Uterus (tissue), 4 donors: Measurements from ENCODE around the gene PCBP2. TPM values are rescaled to one million over a fixed set of nuclear protein-coding genes. Genes with fewer than 3 reads are reported as not detected.

Source experiments
- DNase-seq, 2 donors: peaks; one replicate each; pipeline ENCODE4 v3.0.0-alpha.2; 2019 to 2020
- H3K27ac ChIP-seq, 2 donors: fragments of 200-600 bp; sonication (generic); 1 replicate in 1 of 2; 2 replicates in 1 of 2; pipeline ENCODE4 v1.5.1; 2016 to 2018
- H3K27me3 ChIP-seq, 2 donors: fragments of 200-600 bp; sonication (generic); one replicate each; pipeline ENCODE4 v1.5.1; 2018 to 2019; ENCODE audit warnings: control low read depth in 1 of 2
- H3K36me3 ChIP-seq, 2 donors: fragments of 200-600 bp; sonication (generic); one replicate each; pipeline ENCODE4 v1.5.1; 2019; ENCODE audit warnings: control low read depth in 1 of 2
- H3K4me1 ChIP-seq, 2 donors: fragments of 200-600 bp; sonication (generic); one replicate each; pipeline ENCODE4 v1.5.1; 2018 to 2019; ENCODE audit warnings: control low read depth in 1 of 2
- H3K4me3 ChIP-seq, 2 donors: fragments of 200-600 bp; sonication (generic); 1 replicate in 1 of 2; 2 replicates in 1 of 2; pipeline ENCODE4 v1.5.1; 2018 to 2019; ENCODE audit warnings: mild to moderate bottlenecking in 1 of 2
- H3K9me3 ChIP-seq, 2 donors: fragments of 200-600 bp; sonication (generic); one replicate each; pipeline ENCODE4 v1.5.1; 2019; ENCODE audit warnings: control low read depth in 1 of 2
- CTCF ChIP-seq, 4 experiments: fragments of 200-600 bp in 2 of 4; fragments of 450-650 bp in 2 of 4; sonication (generic) in 2 of 4; IDR thresholded peaks; one replicate each; pipeline ENCODE4 v1.5.1; 2016 to 2019; ENCODE audit warnings: antibody characterized with exemption in 4 of 4, mild to moderate bottlenecking in 2 of 4, moderate library complexity in 1 of 4
- POLR2A ChIP-seq, 2 donors: fragments of 450-650 bp; IDR thresholded peaks; one replicate each; pipeline ENCODE4 v1.6.1; 2016; ENCODE audit warnings: antibody characterized with exemption in 2 of 2, mild to moderate bottlenecking in 1 of 2, moderate library complexity in 1 of 2
- intact Hi-C: fragments of 100-400 bp; cut with DNase I; formaldehyde crosslinking; loops from one replicate; pipeline ENCODE4 v1.15.1; 2023; ENCODE audit warnings: low total_unique reads
- total RNA-seq, 4 donors: library from RNA; depleted of rRNA in 3 of 4; stranded (reverse); fragments of >200 nt in 3 of 4; gene quantifications; one replicate each; pipeline versions ENCODE4 v1.1.0 to v1.2.4, GENCODE V29; 2014 to 2023
- donor health status: DM: yes; HTN: yes; CAD: no.

PCBP2 gene
- total RNA-seq, 4 donors from 2014 or later: 364 to 929 (median 383) TPM

DNA sequence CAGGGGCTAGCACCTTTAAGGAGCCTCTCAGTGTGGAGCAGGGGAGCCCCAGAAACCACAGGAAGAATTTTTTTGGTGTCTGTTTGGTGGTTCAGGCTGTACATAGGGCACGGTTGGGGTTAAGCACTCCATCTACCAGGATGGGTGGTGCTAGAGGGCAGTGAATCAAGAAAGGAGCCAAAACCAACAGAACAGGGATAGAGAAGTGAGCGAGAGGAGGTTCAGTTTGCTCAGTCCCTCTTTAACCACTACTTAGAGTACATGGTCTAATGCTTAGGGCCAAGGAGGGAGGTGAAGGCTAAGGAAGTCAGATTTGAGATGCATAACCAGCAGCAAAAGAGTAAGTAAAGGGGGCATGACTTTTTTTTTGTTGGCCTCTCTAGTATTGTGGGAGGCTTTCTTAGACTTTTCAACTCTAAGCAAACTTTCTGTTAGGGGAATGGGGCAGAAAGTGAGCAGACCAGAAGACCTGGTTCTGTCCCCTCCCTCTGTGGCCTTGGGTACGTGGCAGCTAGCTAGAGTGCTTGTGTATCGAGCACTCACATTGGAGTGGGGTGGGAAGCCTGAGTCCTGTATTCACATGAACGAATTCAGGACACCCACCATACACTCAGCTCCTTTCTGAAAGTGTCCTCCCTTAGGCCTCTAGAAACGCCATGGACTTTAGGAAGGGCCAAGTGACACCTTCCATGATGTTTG lies 62.0 kb downstream of the PCBP2 start:
- H3K36me3 ChIP-seq: no peaks in the 10 kb centered on the region

DNA sequence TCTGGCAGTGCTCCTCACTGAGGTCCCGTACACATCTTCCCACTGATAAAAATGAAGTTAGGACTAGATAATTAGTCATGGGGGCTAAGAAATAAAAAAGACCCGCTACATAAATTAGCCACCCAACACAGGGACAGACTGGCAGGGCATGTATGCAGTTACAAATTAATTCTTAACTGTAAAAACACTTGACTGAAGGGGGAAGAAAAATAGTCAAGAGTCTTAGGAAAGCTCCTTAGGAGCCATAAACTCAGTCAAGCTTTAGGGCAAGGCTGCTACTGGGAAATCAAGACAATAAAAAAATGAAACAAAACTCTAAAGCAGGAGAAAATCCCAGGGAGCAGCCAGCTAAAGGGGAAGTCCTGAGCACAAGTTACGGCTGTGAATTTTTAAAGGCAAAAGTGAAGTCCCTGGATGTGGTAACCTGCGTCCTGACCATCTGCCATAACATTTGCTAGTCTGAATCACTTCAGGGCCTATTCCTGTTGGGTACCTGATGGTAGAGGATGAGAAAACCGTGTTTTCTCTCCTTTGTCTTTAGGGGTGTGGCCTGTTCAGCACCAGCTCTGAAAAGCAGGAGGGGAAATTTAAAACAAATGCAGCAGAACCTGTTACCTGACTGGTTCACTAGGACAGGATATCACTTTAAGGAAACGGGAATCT lies 62.9 kb downstream of the PCBP2 start:
- Histone ChIP-seq H3K9me3 (no peaks in the 10 kb centered on the region), H3K36me3 (no peaks in the 10 kb centered on the region), H3K27ac (no peak overlapping the region), H3K4me3 (no peak overlapping the region), H3K4me1 (no peaks in the 10 kb centered on the region), H3K27me3 (no peaks in the 10 kb centered on the region)
- TF ChIP-seq POLR2A (IDR thresholded peaks at IDR 0.05) (no peak), CTCF (IDR thresholded peaks at IDR 0.05) (no peak)
- no peak for DNase-seq
- intact Hi-C loops: no loop called here

More for the DNA sequence above, 62.0 kb downstream of the PCBP2 start:
- intact Hi-C loops: no loop called here
- no peaks in the 10 kb centered on the region for H3K9me3 ChIP-seq
- TF ChIP-seq CTCF (IDR thresholded peaks at IDR 0.05) (no peak), POLR2A (IDR thresholded peaks at IDR 0.05) (no peak)
- no peaks in the 10 kb centered on the region for H3K27me3 ChIP-seq
- no peak for DNase-seq
- H3K4me3 ChIP-seq: no peak overlapping the region
- H3K27ac ChIP-seq: no peak overlapping the region
- no peaks in the 10 kb centered on the region for H3K4me1 ChIP-seq

DNA sequence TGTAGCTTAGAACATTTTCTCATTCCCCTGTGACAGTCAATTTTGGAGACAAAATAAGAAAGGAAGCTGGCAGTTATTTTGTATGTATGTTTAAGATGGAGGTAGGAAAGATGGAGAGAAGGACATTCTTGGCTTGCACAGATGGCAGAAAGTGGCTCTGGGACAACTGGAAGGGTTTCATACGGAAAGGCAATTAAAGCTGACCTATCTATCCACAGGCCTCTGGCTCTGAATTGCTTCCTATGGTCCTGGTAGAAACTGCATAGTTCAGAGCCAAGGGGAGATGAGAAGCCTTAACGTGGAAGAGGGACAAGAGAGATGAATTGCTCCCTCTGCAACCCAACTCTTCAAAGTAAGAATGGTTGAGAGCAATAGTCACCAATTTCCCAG lies 63.4 kb downstream of the PCBP2 start:
- TF ChIP-seq CTCF (IDR thresholded peaks at IDR 0.05) (no peak), POLR2A (IDR thresholded peaks at IDR 0.05) (no peak)
- Histone ChIP-seq H3K36me3 (no peaks in the 10 kb centered on the region), H3K9me3 (no peaks in the 10 kb centered on the region), H3K4me3 (no peak overlapping the region), H3K27me3 (no peaks in the 10 kb centered on the region), H3K4me1 (no peaks in the 10 kb centered on the region), H3K27ac (no peak overlapping the region)
- intact Hi-C loops: no loop called here
- no peak for DNase-seq

- H3K27me3 ChIP-seq: no peaks in the 10 kb centered on the region
- H3K27ac ChIP-seq: no peak overlapping the region
- H3K36me3 ChIP-seq: no peaks in the 10 kb centered on the region
- TF ChIP-seq CTCF (IDR thresholded peaks at IDR 0.05): no peak
- TF ChIP-seq POLR2A (IDR thresholded peaks at IDR 0.05): no peak
- intact Hi-C loops: no loop called here
- DNase-seq: no peak
- no peaks in the 10 kb centered on the region for H3K4me1 ChIP-seq
- no peaks in the 10 kb centered on the region for H3K9me3 ChIP-seq
- H3K4me3 ChIP-seq: no peak overlapping the region
Observed at GRCh38 chr12:53516758-53517455, 65.0 kb downstream of the PCBP2 start.

DNA sequence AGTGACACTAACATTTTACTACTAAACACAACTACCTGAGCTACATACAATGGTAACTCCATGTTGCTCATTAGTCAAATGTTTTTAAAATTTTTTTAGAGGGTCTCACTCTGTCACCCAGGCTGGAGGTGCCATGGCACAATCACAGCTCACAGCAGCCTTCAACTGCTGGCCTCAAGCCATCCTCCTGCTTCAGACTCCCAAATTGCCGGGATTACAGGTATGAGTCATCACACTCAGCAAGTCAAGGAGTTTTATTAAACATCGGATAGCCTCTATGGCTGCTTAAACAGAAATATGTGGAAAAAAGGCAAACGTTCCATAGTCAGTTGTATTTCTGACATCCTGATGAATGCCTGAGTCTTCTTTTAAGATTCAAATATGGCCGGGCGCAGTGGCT lies 66.5 kb downstream of the PCBP2 start:
- Histone ChIP-seq H3K4me1 (no peaks in the 10 kb centered on the region), H3K27ac (no peak overlapping the region), H3K36me3 (no peaks in the 10 kb centered on the region), H3K4me3 (no peak overlapping the region), H3K9me3 (no peaks in the 10 kb centered on the region), H3K27me3 (no peaks in the 10 kb centered on the region)
- no peak for TF ChIP-seq POLR2A (IDR thresholded peaks at IDR 0.05)
- no peak for TF ChIP-seq CTCF (IDR thresholded peaks at IDR 0.05)
- intact Hi-C loops: no loop called here
- DNase-seq: no peak
